Superior temporal gyrus (tissue), 1 donor: ENCODE data around the gene DLG1.
A peak's percentile ranks its signal among the peaks of the same experiment; 100 is the strongest.

Experiments
- DNase-seq: peaks from one replicate; pipeline ENCODE4 v3.0.0-alpha.2; 2016; ENCODE audit errors: extremely low spot score

Gene DLG1

DNA sequence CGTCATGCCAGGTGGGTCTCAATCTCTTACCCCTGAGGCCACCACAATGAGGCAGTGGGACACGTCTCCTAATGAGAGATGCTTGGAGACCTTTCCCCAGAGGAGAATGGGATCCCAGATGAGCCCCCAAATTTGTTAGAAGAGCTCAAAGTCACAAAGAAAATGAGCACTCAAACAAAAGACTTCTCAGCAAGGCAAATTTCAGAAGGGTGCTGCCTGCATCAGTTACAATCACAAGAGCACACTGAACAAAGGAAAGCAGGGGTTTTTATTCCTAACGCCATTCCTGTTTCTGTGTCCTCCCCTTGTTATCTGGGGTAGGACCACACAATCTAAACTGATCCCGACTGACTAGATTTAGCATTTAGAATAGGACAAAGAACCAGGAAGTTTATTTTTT, 50.1 kb downstream of the DLG1 start:
- DNase-seq = no peak

DNA sequence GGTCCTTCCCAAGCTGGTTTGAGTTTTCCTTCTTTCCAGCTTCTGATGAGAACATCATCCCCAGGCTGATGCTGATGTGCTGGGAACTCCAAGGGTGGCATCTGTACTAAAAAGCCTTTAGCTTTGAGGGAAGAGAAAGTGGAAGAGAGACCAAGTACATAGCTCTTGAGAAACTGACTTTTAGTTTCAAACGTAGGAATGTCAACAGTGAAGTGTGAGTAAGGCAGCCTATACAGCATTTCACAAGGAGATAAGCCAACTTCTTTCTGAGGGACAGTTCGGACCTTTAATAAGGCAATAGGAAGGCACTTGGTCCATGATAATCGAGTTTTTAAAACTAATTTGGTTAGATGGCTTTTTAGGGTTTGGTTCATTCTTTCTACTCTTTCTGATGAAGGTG, 53.7 kb downstream of the DLG1 start:
- no peak for DNase-seq

DNA sequence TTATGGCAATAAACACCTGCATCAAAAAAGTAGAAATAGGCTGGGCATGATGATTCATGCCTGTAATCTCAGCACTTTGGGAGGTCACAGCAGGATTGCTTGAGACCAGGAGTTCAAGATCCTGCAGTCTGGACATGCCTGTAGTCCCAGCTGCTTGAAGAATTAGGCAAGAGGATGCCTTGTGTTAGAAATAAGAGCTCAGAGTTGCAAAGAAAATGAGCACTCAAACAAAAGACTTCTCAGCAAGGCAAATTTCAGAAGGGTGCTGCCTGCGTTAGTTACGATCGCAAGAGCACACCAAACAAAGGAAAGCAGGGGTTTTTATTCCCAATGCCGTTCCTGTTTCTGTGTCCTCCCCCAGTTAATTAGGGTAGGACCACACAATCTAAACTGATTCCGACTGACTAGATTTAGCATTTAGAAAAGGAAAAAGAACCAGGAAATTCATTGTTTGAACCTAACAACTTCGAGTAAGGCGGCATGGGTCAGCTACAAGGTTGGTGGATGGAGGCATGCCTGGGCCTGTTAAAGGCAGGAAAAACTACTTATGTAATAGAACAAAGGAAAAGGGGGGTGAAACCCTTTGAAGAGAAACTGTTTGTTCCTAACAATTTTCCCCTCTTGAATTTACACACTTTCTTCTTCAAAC, 55.5 kb downstream of the DLG1 start:
- no peak for DNase-seq

DNA sequence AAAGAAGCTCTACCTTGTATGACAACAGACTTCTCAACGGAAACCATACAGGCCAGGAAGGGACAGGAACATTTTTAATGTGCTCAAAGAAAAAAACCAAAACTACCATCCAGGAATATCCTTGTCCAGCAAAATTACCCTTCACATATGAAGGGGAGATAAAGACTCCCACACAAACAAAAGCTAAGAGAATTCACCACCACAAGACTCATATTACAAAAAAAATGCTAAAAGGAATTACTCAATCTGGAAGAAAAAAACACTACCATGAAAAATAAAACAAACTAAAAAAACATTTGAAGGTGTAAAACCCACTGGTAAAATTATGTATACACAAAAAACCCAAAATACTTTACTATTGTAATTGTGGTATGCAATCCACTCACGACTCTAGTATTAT, 57.2 kb downstream of the DLG1 start:
- no peak for DNase-seq

DNA sequence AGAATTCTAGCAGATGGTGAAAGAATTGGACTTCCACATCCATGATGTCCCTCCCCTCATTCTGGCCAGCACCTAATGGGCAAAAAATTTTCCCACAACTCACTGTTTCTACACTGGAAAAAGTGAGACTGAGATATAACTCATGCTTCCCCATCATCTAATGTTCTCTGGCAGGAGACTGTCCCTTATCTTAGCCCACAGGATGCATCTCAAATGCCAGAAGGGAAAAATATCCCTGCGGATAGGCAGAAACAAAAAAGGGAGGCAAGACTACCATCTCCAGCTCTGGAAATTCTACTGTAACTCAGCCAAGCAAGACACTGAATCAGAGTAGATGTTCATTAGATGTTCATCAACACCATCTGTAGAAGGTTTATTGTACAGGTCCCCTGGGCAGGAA, 58.6 kb downstream of the DLG1 start:
- no peak for DNase-seq

DNA sequence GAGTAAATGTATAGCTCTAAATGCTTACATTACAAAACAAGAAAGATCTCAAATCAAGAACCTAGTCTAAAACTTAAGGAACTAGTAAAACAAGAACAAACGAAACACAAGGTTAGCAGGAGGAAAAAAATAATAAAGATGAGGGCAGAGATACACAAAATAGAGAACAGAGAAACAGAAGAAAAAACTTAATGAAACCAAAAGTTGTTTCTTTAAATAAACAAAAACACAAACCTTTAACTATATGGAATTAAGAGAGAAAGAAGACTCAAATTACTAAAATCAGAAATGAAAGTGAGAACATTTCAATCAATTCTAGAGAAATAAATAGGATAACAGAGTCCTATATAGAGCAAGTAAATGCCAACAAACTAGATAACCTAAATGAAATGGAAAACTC, 59.6 kb downstream of the DLG1 start:
- no peak for DNase-seq

DNA sequence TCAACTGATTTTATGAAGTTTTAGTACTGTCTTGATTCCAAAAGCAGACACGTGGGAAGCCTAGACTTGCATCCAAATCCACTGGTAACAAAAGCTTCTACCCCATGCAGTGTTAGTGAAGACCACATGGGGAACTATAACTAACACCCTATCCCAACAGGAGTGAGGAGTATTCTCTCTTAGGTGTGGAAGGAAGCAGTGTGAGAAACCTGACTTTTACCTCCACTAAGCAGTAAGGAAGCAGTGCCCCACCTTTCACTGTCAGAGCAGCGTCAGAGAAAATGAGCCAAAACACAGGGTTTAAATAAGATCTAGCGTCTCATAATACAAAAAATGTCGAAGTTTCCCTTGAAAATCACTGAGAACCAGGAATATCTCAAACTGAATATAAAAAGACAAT, 60.5 kb downstream of the DLG1 start:
- no peak for DNase-seq

DNA sequence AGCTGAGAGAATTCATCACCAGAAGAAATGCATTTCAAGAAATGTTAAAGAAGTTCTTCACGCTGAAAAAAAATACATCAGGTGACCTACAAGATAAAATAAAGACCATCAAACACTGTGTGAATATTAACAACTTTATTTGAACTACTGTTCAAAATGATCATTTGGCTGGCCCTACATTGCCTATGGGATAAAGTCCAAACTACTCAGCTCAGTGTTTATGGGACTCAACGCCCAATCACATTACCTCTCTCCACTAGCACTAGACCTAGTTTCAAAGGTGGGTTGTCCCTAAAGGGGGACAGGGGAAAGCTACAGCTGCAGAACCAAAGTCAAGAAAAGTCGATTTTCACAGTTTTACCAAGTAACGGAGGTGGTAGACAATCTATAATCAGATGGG, 62.0 kb downstream of the DLG1 start:
- no peak for DNase-seq

DNA sequence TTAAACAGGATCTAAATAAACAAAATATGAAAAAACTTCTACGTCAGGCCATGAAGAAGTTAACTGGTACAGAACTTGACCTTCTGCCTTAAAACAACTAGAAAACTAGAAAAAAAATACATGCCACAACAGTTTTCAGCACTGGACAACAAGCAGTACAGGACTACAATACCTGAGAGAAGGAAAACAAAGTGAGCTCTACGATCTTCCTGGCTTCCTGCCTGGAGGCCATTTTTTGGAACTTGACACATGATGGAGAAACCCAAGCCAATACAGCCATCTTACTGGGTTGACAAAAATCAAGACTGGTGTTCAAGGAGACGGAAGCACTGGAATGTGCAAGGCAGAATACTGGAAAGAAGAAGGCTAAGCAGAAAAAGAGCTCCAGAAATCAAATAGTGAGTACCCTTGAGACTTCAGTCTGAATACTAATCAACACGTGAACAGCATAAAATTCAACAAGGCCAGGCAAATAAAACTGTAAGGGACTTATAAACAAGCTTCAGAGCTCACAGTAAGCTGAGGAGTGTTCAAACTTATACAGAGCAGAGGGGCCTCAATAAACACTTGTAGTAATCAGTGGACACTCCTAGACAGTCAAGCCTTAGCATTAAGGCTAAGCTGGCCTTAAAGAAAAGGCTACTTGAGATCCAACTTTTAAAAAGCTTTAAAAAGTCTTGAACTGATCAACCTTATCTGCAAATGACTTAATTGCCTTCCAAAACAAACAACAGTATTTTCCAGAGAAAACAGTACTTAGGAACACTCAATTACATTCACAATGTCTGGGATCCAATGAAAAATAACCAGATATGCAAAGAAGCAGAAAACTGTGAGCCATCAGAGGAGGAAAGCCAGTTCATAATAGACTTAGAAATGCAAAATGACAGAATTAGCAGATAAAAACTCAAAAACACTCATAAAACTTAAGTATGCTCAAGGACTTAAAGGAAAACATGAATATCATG, 63.2 kb downstream of the DLG1 start:
- DNase-seq = no peak

DNA sequence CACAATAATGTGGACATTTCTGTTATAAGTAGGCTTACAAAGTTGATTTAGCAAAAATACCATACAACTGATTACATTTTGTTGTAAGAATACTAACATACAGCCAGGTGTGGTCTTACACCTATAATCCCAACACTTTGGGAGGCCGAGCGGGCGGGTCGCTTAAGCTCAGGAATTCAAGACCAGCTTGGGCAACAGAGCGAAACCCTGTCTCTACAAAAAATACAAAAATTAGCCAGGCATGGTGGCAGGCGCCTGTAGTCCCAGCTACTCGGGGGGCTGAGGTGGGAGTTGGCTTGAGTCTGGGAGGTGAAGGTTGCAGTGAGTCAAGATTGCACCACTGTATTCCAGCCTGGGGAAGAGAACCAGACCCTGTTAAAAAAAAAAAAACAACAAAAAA, 67.1 kb downstream of the DLG1 start:
- DNase-seq = no peak

DNA sequence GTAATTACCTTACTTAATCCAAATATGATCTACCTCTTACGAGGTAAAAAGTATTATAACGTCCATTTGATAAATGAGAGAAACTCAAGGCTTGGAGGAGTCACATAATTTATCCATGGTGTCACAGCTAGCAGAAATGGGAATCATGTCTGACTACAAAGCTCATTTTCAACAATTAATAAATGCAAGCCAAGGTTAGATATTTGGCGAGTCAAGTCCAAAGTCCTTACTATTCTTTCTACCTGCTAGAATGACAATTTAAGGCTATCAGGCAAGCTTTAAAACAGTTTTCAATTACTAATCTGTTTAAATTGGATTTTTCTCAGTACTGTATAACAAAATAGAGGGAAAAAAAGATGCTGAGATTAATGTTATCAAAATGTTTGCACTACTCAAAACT, 68.6 kb downstream of the DLG1 start:
- DNase-seq = no peak

DNA sequence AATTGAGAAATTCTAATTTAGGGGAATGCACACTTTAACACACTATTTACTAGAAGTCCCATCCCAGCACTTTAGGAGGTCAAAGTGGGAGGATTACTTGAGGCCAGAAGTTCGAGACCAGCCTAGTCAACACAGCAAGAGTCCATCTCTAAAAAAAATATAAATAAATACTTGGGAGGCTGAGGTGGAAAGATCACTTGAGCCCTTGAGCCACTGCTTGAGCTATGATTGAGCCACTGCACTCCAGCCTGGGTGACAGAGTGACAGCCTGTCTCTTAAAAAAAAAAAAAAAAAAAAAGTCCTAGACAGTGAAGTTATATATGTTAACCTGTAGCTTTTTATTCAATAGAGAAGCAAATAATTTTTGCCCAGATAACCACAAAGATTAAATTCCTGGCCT, 69.2 kb downstream of the DLG1 start:
- DNase-seq = no peak

DNA sequence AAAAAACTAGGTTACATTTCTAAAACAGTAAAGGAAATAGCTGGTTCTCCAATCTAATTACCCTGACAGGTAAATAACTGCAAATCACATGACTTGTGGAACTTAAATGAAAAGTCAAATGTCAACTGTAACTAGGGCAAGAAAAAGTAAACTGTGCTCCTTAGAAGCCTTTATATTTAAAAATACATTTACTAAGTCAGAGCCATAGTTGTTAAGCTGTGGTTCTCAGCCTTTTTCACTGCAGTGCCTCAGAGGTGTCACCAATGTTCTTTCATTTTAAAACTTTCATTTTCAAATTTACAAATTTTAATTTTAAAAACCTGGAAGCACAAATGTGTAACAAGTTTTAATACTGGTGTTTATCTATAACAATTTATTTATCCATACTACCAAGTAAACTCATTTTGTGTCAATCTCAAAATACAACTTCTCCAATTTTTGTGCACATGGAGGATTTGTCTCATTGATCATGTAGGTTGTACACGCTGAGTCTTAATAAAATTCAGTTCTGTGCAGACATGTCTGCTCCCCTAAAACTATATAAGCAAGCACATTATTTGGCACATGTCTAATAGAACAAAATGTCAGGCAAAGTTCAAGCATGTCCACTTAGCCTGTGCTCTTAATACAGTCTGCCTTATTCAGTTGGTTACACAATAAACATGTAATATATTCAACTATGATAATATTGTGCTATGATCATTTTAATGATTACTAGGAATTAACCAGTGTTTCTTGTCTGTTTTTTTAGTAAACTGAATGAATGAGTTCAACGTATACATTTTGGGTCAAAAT, 70.4 kb downstream of the DLG1 start:
- DNase-seq = no peak

DNA sequence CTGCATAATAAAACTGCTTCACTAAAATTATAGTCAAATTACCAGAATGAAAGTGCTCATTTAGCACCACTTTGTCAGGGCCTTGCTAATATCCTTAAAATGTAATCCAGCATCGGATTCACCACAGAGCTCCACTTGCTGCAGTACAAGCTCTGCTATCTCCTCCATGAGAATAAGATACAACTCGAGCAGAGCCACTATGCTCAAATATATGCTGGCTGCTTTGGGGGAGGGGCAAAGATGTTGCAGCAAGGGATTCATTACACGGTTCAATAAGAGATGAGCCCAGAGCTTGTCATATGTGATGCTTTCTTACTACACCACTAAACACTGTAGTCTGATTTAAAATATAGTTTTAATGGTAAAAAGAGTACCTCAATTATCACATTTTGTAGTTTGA, 72.2 kb downstream of the DLG1 start:
- no peak for DNase-seq

DNA sequence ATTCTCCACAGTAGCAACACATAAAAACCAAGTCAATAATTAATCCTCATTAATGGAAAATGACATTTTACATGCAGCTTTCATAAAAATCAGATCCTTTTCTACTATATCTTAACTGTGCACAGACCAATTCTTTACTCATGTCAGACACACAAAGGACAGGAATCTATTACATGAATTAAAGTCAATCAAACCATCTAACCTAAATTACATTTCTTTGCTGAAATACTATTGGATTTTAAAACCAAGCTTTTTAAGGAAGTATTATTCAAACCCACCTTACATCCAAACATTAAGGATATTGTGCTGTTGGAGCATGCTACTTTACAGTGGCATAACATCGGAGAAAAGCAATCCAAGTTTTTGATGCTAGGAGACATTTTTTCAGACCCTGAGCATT, 72.8 kb downstream of the DLG1 start:
- no peak for DNase-seq

DNA sequence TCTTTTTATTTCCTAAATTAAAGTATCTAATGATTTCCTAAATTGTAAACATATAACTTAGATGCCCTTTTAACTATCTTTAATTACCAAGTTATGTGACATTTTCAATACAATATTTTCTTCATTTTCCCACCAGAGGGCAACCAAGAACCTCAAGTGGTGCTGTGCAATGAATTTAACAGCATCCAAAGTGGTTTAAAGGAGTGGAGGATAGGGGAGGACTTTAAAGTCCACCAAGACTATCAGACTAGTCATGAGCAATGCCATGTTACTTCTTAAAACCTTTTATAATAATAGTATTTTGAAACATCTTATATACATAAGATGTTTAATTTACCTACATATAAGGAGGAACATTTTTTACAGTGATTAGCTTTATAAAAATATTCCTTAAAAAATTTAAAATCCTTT, 74.4 kb downstream of the DLG1 start:
- DNase-seq = peak; percentile 88

DNA sequence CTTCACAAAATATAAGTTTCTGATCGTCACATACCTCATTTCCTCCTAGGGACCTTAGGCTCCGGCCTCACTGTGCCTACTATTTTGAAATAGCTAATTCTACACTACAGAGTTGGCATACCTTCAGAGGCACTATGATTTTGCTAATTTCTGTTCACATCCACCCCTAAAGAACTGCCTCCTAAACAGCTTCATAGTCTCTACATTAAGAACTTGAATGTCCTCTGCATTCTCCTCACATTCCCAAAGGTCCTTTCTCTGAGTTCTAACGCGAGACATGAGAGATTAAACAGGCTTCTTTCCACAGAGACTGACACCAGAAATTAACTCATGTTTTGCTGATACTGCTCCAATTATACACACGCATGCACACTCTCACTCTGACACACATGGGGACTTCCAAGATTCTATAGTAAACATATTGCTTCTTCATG, 75.5 kb downstream of the DLG1 start:
- DNase-seq = no peak

DNA sequence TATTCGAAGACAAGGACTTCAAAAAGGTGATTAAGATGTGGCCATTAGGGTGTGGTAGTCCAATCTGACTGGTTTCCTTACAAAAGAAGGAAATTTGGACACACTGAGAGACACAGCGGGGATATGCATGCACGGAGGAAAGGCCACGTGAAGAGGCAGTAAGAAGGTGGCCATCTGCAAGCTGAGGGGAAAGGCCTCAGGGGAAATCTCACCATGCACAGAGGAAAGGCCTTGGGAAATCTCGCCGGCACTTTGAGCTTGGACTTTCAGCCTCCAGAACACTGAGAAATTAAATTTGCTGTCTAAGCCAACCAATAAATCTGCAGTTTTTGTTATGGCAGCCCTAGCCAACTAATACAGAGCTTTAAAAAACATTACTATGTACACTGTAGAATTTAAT, 78.8 kb downstream of the DLG1 start:
- no peak for DNase-seq

DNA sequence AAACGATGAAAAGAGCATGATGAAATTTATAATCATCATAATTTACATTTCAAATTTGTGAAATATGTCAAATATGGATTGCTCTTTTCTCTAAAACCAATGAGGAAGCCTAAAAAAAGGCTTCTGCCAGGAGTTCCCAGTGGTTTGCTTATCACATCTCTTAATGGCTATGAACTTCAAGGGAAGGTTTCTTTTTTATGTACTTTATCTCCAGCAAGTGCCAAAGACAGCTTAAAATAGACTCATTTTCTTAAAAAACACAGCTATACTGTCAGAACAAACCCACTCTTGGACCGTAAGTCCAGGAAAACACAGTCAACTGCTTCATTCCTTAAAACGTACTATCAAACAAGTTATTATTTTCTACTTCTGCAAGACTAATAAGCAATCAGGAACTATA, 80.2 kb downstream of the DLG1 start:
- DNase-seq = no peak

DNA sequence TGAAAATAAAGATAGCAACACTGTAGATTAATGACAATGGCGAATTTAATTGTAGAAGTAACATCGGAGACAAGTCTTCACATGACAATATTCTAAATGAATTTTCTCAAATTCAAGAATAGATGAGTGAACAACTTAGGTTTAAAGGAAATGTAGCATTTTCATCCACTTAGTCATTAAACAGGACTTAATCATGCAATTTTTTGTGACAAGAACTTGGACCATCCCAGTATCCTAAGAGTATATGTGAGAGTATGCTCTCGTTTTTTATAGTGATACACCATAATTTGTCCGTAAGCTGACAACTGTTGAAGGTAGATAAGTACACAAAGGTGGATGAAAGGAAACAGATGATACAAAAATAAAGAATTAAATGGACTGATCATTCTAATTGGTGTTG, 81.5 kb downstream of the DLG1 start:
- DNase-seq = no peak

DNA sequence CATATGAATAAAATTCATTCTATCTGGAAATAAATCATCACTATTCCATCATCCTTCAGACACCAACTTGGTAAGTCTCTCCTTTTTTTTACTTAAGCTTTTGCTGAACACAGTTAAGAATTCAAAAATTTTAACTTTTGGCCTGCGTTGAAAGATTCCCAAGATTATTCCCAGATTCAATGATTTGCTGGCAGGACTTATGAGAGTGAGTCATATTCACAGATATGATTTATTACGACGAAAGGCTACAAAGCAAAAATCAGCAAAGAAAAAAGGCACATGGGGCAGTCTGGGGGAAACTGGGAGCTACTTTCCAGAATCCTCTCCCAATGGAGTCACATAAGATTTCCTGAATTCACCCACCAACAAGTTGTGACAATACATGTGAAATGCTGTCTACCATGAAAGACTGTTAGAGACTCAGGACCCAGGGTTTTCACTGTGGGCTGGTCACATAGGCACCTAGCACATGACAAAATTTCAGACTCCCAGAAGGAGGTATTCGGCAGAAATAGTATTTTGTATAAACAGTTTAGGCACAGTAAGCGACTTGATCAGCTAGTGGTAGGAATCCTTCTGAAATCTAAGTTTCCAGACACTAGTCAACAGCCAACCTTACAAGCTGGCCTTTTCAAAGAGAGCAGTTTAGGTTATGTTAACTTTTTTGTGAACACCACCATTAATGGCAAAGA, 82.1 kb downstream of the DLG1 start:
- no peak for DNase-seq

DNA sequence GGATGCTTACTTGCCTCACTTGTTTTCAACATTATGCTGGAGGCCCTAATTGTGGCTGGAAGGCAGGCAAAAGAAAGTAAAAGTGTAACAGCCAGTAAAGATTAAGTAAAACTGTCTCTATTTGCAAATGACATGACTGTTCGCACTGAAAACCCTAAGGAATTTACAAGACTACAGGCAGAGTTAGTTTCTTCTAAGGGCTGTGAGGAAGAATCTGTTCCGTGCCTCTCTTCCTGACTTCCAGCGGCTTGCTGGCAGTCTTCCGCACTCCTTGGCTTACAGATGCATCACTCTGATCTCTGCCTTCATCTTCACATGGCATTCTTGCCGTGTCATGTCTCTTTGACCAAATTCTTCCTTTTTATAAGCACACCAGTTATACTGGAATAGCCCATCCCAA, 86.1 kb downstream of the DLG1 start:
- DNase-seq = no peak
